ENCODE results near the gene MEST. TPM values are rescaled to one million over a fixed set of nuclear protein-coding genes. Genes with fewer than 3 reads are reported as not detected.

The MEST gene
- total RNA-seq, 2 donors from 2014 or later: 7.2 to 27.8 TPM

GRCh38 chr7:130476297-130477150, 15.4 kb upstream of the MEST start:
- Histone ChIP-seq H3K4me1 (no peaks in the 10 kb centered on the region), H3K27ac (no peak overlapping the region), H3K4me3 (no peak overlapping the region), H3K9me3 (peaks cover 0 to 9% of the 10 kb centered on the region in 2 donors), H3K27me3 (no peaks in the 10 kb centered on the region), H3K36me3 (no peaks in the 10 kb centered on the region)
- no peak for DNase-seq (ENCODE audit: low spot score)
- no peak for TF ChIP-seq CTCF (IDR thresholded peaks at IDR 0.05)

- no peak for DNase-seq (ENCODE audit: low spot score)
- Histone ChIP-seq H3K9me3 (peaks cover 0 to 9% of the 10 kb centered on the region in 2 donors), H3K27me3 (no peaks in the 10 kb centered on the region), H3K36me3 (no peaks in the 10 kb centered on the region), H3K4me1 (no peaks in the 10 kb centered on the region), H3K4me3 (no peak overlapping the region), H3K27ac (no peak overlapping the region)
- TF ChIP-seq CTCF (IDR thresholded peaks at IDR 0.05): no peak
Measured at GRCh38 chr7:130478991-130479390, 12.9 kb upstream of the MEST start.

- no peak for DNase-seq (ENCODE audit: low spot score)
- no peaks in the 10 kb centered on the region for H3K4me1 ChIP-seq
- no peak for TF ChIP-seq CTCF (IDR thresholded peaks at IDR 0.05)
- no peaks in the 10 kb centered on the region for H3K27me3 ChIP-seq
- H3K4me3 ChIP-seq: no peak overlapping the region
- peaks cover 0 to 9% of the 10 kb centered on the region in 2 donors for H3K9me3 ChIP-seq
- no peak overlapping the region for H3K27ac ChIP-seq
- H3K36me3 ChIP-seq: no peaks in the 10 kb centered on the region
Measured at GRCh38 chr7:130479716-130480400, 12.0 kb upstream of the MEST start.

GRCh38 chr7:130481898-130482297, 10.0 kb upstream of the MEST start:
- peaks cover 0 to 9% of the 10 kb centered on the region in 2 donors for H3K4me1 ChIP-seq
- DNase-seq (ENCODE audit: low spot score): no peak
- peaks cover 0 to 4% of the 10 kb centered on the region in 2 donors for H3K27me3 ChIP-seq
- no peak overlapping the region for H3K27ac ChIP-seq
- H3K36me3 ChIP-seq: no peaks in the 10 kb centered on the region
- peaks cover 0 to 9% of the 10 kb centered on the region in 2 donors for H3K9me3 ChIP-seq
- TF ChIP-seq CTCF (IDR thresholded peaks at IDR 0.05): no peak
- no peak overlapping the region for H3K4me3 ChIP-seq

- DNase-seq (ENCODE audit: low spot score): no peak
- H3K9me3 ChIP-seq: peaks cover 0 to under 1% of the 10 kb centered on the region in 2 donors
- no peak for TF ChIP-seq CTCF (IDR thresholded peaks at IDR 0.05)
- no peak overlapping the region for H3K27ac ChIP-seq
- peaks cover 0 to 4% of the 10 kb centered on the region in 2 donors for H3K27me3 ChIP-seq
- H3K36me3 ChIP-seq: no peaks in the 10 kb centered on the region
- H3K4me3 ChIP-seq: no peak overlapping the region
- H3K4me1 ChIP-seq: peaks cover 0 to 9% of the 10 kb centered on the region in 2 donors
Measured at GRCh38 chr7:130483031-130483430, 8.9 kb upstream of the MEST start.

Data from right atrium auricular region (tissue), 2 donors.